Sigmoid colon (tissue), 4 donors: ENCODE measurements around the gene DUS1L.

Experiments
- EP300 ChIP-seq, 4 donors: sonication (generic); formaldehyde crosslinking; IDR thresholded peaks; one replicate each; pipeline ENCODE4 v1.6.1; 2017; ENCODE audit warnings: antibody characterized with exemption in 4 of 4
- POLR2A ChIP-seq, 2 donors: fragments of 450-650 bp; IDR thresholded peaks; one replicate each; pipeline ENCODE4 v1.6.1; 2016; ENCODE audit warnings: antibody characterized with exemption in 2 of 2, mild to moderate bottlenecking in 2 of 2, moderate library complexity in 2 of 2
- POLR2AphosphoS5 ChIP-seq, 4 donors: sonication (generic); formaldehyde crosslinking; IDR thresholded peaks; one replicate each; pipeline ENCODE4 v1.6.1; 2017; ENCODE audit warnings: antibody characterized with exemption in 4 of 4
- TF ChIP-seq, protein P1 (sequence below), 4 experiments: fragments of 450-650 bp in 3 of 4; fragments of 200-600 bp in 1 of 4; IDR thresholded peaks; one replicate each; pipeline ENCODE4 v1.5.1; 2016 to 2019; ENCODE audit warnings: antibody characterized with exemption in 4 of 4, mild to moderate bottlenecking in 3 of 4, moderate library complexity in 2 of 4

DNA sequence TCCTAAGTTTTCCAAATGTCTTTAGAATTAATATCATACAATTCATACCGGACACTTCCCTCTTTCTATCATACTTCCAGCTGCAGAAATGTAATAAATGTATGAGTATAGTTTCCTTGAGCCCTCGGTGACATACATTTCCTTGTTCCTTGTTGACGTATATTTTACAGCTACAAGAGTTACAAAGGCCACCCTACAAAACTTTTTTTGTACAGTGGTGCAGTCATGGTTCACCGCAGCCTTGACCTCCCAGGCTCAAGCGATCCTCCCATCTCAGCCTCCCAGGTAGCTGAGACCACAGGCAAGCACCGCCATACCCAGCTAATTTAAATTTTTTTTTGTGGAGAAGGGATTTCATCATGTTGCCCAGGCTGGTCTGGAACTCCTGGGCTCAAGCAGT lies 7.2 kb upstream of the DUS1L start:
- TF ChIP-seq POLR2A (IDR thresholded peaks at IDR 0.05) (no peak), POLR2AphosphoS5 (IDR thresholded peaks at IDR 0.05) (no peak), EP300 (IDR thresholded peaks at IDR 0.05) (no peak)
- TF ChIP-seq, protein P1, sequence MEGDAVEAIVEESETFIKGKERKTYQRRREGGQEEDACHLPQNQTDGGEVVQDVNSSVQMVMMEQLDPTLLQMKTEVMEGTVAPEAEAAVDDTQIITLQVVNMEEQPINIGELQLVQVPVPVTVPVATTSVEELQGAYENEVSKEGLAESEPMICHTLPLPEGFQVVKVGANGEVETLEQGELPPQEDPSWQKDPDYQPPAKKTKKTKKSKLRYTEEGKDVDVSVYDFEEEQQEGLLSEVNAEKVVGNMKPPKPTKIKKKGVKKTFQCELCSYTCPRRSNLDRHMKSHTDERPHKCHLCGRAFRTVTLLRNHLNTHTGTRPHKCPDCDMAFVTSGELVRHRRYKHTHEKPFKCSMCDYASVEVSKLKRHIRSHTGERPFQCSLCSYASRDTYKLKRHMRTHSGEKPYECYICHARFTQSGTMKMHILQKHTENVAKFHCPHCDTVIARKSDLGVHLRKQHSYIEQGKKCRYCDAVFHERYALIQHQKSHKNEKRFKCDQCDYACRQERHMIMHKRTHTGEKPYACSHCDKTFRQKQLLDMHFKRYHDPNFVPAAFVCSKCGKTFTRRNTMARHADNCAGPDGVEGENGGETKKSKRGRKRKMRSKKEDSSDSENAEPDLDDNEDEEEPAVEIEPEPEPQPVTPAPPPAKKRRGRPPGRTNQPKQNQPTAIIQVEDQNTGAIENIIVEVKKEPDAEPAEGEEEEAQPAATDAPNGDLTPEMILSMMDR (IDR thresholded peaks at IDR 0.05): no peak
